Suppressor macrophage treated with lipopolysaccharide for 4 hours (primary cell): ENCODE data around the gene RNF208.
"Not testable (repeated sequence)": the region's sequence is repeated elsewhere in the genome, so short reads cannot be mapped to it uniquely, and the experiment has no call there.

Experiments
- DNase-seq: peaks from one replicate; pipeline ENCODE4 v3.0.0-alpha.2; 2020

Gene RNF208

GRCh38 chr9:137252555-137253506 is 30.8 kb upstream of the RNF208 start:
- DNase-seq, result no peak

GRCh38 chr9:137251490-137252268 is 29.6 kb upstream of the RNF208 start:
- no peak for DNase-seq

GRCh38 chr9:137251194-137251461 is 29.1 kb upstream of the RNF208 start, which contains the start of gene STPG3:
Gene STPG3 (plus strand): TSS chr9:137251286. CDS start chr9:137251287, 1 bp downstream.
- no peak for DNase-seq

GRCh38 chr9:137250329-137251193 is 28.5 kb upstream of the RNF208 start:
- DNase-seq, result no peak

GRCh38 chr9:137247916-137248175 is 25.8 kb upstream of the RNF208 start:
- DNase-seq, result no peak

GRCh38 chr9:137247135-137247915 is 25.3 kb upstream of the RNF208 start:
- no peak for DNase-seq

GRCh38 chr9:137245450-137246421 is 23.7 kb upstream of the RNF208 start:
- no peak for DNase-seq

- DNase-seq, result no peak
Measured at GRCh38 chr9:137244486-137245449, 22.7 kb upstream of the RNF208 start.

- no peak for DNase-seq
Measured at GRCh38 chr9:137243626-137244485, 21.8 kb upstream of the RNF208 start.

- not testable (repeated sequence) for DNase-seq
Measured at GRCh38 chr9:137243266-137243625, 21.2 kb upstream of the RNF208 start.

GRCh38 chr9:137242269-137243203 is 20.5 kb upstream of the RNF208 start:
- no peak for DNase-seq

- peak; percentile 79 for DNase-seq
Measured at GRCh38 chr9:137241490-137242268, 19.6 kb upstream of the RNF208 start.

- DNase-seq, result peak; percentile 100
Measured at GRCh38 chr9:137240841-137241489, 18.9 kb upstream of the RNF208 start, which contains the start of gene TUBB4B. Gene TUBB4B (plus strand): TSS chr9:137241287. CDS start chr9:137241361, 74 bp downstream.

GRCh38 chr9:137240318-137240840 is 18.3 kb upstream of the RNF208 start:
- peak; percentile 75 for DNase-seq

GRCh38 chr9:137239541-137240200 is 17.6 kb upstream of the RNF208 start:
- not testable (repeated sequence) for DNase-seq
